Chondrocyte (in vitro differentiated cells): ENCODE results near the gene PLPP3. TPM values are rescaled to one million over a fixed set of nuclear protein-coding genes. Genes with fewer than 3 reads are reported as not detected.

ENCODE experiments used
- DNase-seq: peaks from one replicate; pipeline ENCODE4 v3.0.0; 2021; ENCODE audit warnings: mixed read lengths, low spot score
- H3K27ac Mint-ChIP-seq: one replicate; pipeline ENCODE4 v1.8.0; 2021; ENCODE audit warnings: mild to moderate bottlenecking, moderate library complexity, mixed read lengths; ENCODE audit not compliant: unreplicated experiment
- H3K27me3 Mint-ChIP-seq: 2 replicates; pipeline ENCODE4 v1.8.0; 2021; ENCODE audit warnings: low read depth, mixed read lengths
- H3K36me3 Mint-ChIP-seq: 2 replicates; pipeline ENCODE4 v1.8.0; 2021; ENCODE audit warnings: low read depth, mixed read lengths
- H3K4me1 Mint-ChIP-seq: 2 replicates; pipeline ENCODE4 v1.8.0; 2021; ENCODE audit warnings: low read depth, mild to moderate bottlenecking, mixed read lengths
- H3K4me3 Mint-ChIP-seq: one replicate; pipeline ENCODE4 v1.8.0; 2021; ENCODE audit warnings: mild to moderate bottlenecking, moderate library complexity, mixed read lengths; ENCODE audit not compliant: unreplicated experiment
- H3K9me3 Mint-ChIP-seq: 2 replicates; pipeline ENCODE4 v1.8.0; 2021; ENCODE audit warnings: low read depth, mixed read lengths
- total RNA-seq: library from RNA; stranded (reverse); gene quantifications from 3 replicates; pipeline ENCODE4 v1.2.1, GENCODE V29; 2021
- TF ChIP-seq, protein P1 (sequence below): fragments of 200-600 bp; sonication (generic); IDR thresholded peaks from 2 replicates; pipeline ENCODE4 v1.5.0; 2021; ENCODE audit warnings: antibody characterized with exemption, mild to moderate bottlenecking, moderate library complexity

PLPP3 gene
- total RNA-seq, 1 donor from 2014 or later = 20.5 TPM

DNA sequence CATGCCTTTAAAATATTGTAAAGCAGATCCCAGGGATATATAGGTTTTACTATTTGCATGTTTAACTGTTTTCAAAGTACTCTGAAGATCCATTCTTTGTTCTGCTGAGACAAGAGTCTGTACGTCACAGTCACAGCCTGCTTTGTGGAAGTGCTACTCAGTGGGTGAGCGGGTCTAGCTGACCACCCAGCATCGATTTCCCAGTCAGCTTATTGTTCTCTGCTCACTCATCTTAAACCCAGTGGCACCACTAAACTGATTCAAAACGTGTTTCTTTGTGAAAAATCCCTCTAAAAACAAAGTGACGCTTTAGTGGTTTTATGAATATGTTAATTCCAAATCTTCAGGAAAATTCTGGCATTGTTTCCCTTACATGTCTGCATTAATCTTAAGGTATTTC lies 12.4 kb downstream of the PLPP3 start:
- no peaks in the 10 kb centered on the region for H3K27me3 Mint-ChIP-seq
- no peaks in the 10 kb centered on the region for H3K9me3 Mint-ChIP-seq
- peaks cover 2% of the 10 kb centered on the region for H3K36me3 Mint-ChIP-seq
- no peak overlapping the region for H3K4me3 Mint-ChIP-seq
- TF ChIP-seq, protein P1, sequence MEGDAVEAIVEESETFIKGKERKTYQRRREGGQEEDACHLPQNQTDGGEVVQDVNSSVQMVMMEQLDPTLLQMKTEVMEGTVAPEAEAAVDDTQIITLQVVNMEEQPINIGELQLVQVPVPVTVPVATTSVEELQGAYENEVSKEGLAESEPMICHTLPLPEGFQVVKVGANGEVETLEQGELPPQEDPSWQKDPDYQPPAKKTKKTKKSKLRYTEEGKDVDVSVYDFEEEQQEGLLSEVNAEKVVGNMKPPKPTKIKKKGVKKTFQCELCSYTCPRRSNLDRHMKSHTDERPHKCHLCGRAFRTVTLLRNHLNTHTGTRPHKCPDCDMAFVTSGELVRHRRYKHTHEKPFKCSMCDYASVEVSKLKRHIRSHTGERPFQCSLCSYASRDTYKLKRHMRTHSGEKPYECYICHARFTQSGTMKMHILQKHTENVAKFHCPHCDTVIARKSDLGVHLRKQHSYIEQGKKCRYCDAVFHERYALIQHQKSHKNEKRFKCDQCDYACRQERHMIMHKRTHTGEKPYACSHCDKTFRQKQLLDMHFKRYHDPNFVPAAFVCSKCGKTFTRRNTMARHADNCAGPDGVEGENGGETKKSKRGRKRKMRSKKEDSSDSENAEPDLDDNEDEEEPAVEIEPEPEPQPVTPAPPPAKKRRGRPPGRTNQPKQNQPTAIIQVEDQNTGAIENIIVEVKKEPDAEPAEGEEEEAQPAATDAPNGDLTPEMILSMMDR = no peak
- peaks cover 29% of the 10 kb centered on the region for H3K4me1 Mint-ChIP-seq
- no peak overlapping the region for H3K27ac Mint-ChIP-seq
- DNase-seq = no peak

DNA sequence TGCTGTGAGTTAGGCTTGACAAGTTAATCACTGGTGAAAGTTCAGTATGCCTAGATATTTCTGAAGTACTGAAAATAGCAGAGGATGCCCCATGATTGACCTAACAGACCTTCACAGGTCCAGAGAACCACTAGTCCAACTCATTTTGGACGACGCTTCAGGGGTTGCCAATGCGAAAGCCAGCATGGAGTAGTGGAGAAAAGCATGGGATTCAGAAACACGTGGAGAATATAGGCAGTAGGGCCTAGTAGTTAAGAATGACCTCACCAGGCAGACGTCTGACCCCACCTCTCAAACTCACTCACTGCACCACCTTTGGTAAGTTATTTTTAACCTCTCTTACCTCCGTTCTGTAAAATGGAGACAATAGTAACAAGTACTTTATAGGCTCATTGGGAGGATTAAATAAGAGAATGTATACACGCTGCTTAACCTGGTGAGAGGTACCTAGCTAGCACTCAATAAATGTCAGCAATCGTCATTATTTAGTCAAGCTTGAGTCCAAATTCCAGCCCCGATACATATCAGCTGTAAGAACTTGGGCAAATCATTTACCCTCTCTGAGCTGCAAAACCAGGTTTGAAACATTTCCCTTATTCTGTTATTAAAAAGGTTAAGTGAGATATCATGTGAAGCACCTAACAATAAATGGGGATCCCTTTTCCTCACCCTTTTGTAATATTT lies 13.2 kb downstream of the PLPP3 start:
- Mint-ChIP-seq H3K9me3 (no peaks in the 10 kb centered on the region), H3K36me3 (peaks cover 2% of the 10 kb centered on the region), H3K4me3 (no peak overlapping the region), H3K27ac (no peak overlapping the region), H3K4me1 (peaks cover 28% of the 10 kb centered on the region), H3K27me3 (no peaks in the 10 kb centered on the region)
- DNase-seq = no peak
- TF ChIP-seq, protein P1 = no peak

DNA sequence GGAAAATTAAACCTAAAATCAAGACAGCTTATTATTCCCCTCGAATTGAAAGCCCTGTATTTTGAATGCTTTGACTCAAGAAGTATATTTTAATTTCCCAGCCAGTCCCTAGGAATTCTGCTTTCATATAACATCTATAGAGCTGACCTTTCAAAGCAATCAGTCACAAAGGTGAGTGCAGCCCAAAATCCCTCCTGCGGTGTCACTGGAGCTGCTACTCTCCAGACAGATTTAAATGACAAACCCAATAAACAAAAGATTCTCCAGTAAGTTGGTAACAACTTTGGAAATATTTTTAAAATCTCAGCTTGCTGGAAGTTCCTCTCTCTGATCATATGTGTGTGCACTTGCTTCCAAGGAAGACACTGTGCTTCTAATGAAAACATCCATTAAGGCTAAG lies 14.7 kb downstream of the PLPP3 start:
- Mint-ChIP-seq H3K36me3 (peaks cover under 1% of the 10 kb centered on the region), H3K9me3 (no peaks in the 10 kb centered on the region), H3K27ac (no peak overlapping the region), H3K4me3 (no peak overlapping the region), H3K4me1 (peaks cover 19% of the 10 kb centered on the region), H3K27me3 (no peaks in the 10 kb centered on the region)
- DNase-seq = no peak
- TF ChIP-seq, protein P1 = no peak

DNA sequence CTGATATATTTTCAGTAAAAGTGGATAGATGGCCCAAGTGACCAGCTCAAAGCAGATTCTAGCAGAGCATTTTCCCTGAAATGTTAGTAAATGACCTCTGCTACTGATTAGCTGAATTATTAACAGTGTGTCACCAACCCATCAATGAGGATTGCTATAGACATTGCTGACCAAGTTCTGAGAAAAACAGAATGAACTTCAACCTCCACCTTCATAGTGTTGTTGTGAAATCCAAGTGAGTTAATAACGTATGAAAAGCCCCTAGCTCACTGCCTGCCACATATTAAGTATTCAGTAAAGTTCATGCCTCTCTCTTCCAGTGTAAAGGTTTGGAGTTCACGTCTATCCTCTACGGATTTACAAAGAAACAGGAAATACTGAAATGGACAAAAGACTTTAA lies 15.8 kb downstream of the PLPP3 start:
- H3K9me3 Mint-ChIP-seq = no peaks in the 10 kb centered on the region
- H3K27ac Mint-ChIP-seq = no peak overlapping the region
- TF ChIP-seq, protein P1 = no peak
- no peaks in the 10 kb centered on the region for H3K27me3 Mint-ChIP-seq
- H3K4me3 Mint-ChIP-seq = no peak overlapping the region
- H3K4me1 Mint-ChIP-seq = peaks cover 16% of the 10 kb centered on the region
- peaks cover 3% of the 10 kb centered on the region for H3K36me3 Mint-ChIP-seq
- no peak for DNase-seq

DNA sequence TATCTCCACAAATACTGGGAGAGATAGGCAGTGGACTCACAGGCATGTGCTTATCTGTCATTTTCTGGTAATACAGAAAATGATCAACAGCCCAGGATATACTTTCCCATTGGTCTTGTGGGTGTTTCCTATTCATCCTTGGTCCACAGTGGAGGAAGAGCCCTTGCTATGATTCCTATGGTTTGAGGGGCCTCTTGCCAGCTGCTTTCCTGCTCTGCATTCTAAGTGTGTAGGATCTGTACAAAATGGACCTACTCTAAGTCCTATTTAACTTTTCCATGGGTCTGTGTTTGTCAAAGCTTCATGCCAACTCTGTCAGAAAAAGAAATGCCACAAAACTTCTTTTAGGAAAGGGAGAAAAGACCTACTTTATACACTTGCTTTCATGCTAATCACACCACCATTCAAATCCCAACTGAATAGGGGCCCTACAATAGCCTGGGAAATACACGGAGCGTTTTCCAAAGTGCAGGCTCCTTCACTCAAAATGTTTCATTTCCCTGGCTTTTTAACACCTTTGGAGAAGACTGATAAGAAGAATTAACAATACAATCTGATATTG lies 16.4 kb downstream of the PLPP3 start:
- H3K27ac Mint-ChIP-seq = no peak overlapping the region
- TF ChIP-seq, protein P1 = no peak
- peaks cover 3% of the 10 kb centered on the region for H3K36me3 Mint-ChIP-seq
- peaks cover 20% of the 10 kb centered on the region for H3K4me1 Mint-ChIP-seq
- DNase-seq = no peak
- no peak overlapping the region for H3K4me3 Mint-ChIP-seq
- H3K27me3 Mint-ChIP-seq = no peaks in the 10 kb centered on the region
- no peaks in the 10 kb centered on the region for H3K9me3 Mint-ChIP-seq
